GM12878 (cell line): ENCODE results near the gene FANCF. TPM values are rescaled to one million over a fixed set of nuclear protein-coding genes. Genes with fewer than 3 reads are reported as not detected.

Source experiments
- ATAC-seq: fragments of 200-7000 bp; cut with Tn5 transposase; 3 replicates; pipeline ENCODE4 v1.9.1; 2020; ENCODE audit warnings: mild to moderate bottlenecking, moderate library complexity
- BruUV-seq: library from RNA; stranded (reverse); fragments of 400-500 nt; replicated peaks from 2 replicates; lab custom pipeline; 2021; lab: Mats Ljungman, UMichigan
- CTCF ChIA-PET: fragments of 300-600 bp; sonication (Branson Sonifier 250); formaldehyde crosslinking; extraction: SDS; loops from one replicate; lab custom pipeline; 2021; ENCODE audit warnings: inconsistent platforms; lab: Yijun Ruan, JAX
- POLR2A ChIA-PET: fragments of 350-600 bp; formaldehyde crosslinking; extraction: SDS; loops from one replicate; lab custom pipeline; 2021; ENCODE audit warnings: inconsistent platforms; lab: Charles Lee
- RAD21 ChIA-PET: fragments of 300-600 bp; sonication (Branson Sonifier 250); formaldehyde crosslinking; loops from one replicate; lab custom pipeline; 2023; ENCODE audit warnings: antibody characterized with exemption; ENCODE audit not compliant: unreplicated experiment; lab: Charles Lee
- SMC1A ChIA-PET: fragments of 300-600 bp; sonication (Branson Sonifier 250); formaldehyde crosslinking; loops from one replicate; lab custom pipeline; 2023; ENCODE audit not compliant: unreplicated experiment, uncharacterized antibody; lab: Charles Lee
- DNase-seq: peaks from one replicate; pipeline ENCODE4 v3.0.0-alpha.2; 2011; ENCODE audit warnings: low read depth, low spot score
- FAIRE-seq: peaks from 3 replicates; lab custom pipeline; 2011; peaks lifted over from hg19 to GRCh38; lab: Jason Lieb, UNC
- H2AFZ ChIP-seq: 2 replicates; pipeline ENCODE4 v1.6.0; 2011; ENCODE audit warnings: low read depth, low read length, control low read depth; ENCODE audit not compliant: control insufficient read depth
- H3K27ac ChIP-seq: 2 replicates; pipeline ENCODE4 v1.5.1; 2011; ENCODE audit warnings: control low read depth; ENCODE audit not compliant: control insufficient read depth, insufficient read depth
- H3K27me3 ChIP-seq, 2 experiments: replicated peaks in 1 of 2; 2 replicates each; pipeline versions ENCODE4 v1.6.0 to v1.6.1; 2011; ENCODE audit warnings: low read length in 1 of 2; ENCODE audit not compliant: control insufficient read depth in 2 of 2, insufficient read depth in 2 of 2
- H3K36me3 ChIP-seq, 2 experiments: 2 replicates each; pipeline ENCODE4 v1.5.1; 2011; ENCODE audit warnings: low read length in 1 of 2; ENCODE audit not compliant: control insufficient read depth in 2 of 2, insufficient read depth in 2 of 2
- H3K4me1 ChIP-seq: 2 replicates; pipeline ENCODE4 v1.6.1; 2011; ENCODE audit warnings: mild to moderate bottlenecking, low read length, moderate library complexity, mixed read lengths; ENCODE audit not compliant: control insufficient read depth, insufficient read depth
- H3K4me2 ChIP-seq: 2 replicates; pipeline ENCODE4 v1.6.0; 2011; ENCODE audit warnings: control low read depth; ENCODE audit not compliant: control insufficient read depth, insufficient read depth
- H3K4me3 ChIP-seq: fragments of 200-600 bp; sonication (generic); 2 replicates; pipeline ENCODE4 v1.5.1; 2016
- H3K79me2 ChIP-seq: 2 replicates; pipeline ENCODE4 v1.6.0; 2011; ENCODE audit warnings: low read length; ENCODE audit not compliant: control insufficient read depth, insufficient read depth
- H3K9ac ChIP-seq: 2 replicates; pipeline ENCODE4 v1.8.0; 2011; ENCODE audit warnings: low read length, control low read depth, mixed read lengths; ENCODE audit not compliant: control insufficient read depth, insufficient read depth
- H3K9me3 ChIP-seq: replicated peaks from 3 replicates; pipeline ENCODE4 v1.5.1; 2011; ENCODE audit warnings: mild to moderate bottlenecking, low read length; ENCODE audit not compliant: control insufficient read depth, insufficient read depth
- H4K20me1 ChIP-seq: 2 replicates; pipeline ENCODE4 v1.6.0; 2011; ENCODE audit not compliant: control insufficient read depth, insufficient read depth
- CREM ChIP-seq: IDR thresholded peaks from 2 replicates; pipeline ENCODE4 v1.6.1; 2014; ENCODE audit warnings: antibody characterized with exemption, low read depth
- ETV6 ChIP-seq, 2 experiments: fragments of 450-650 bp in 1 of 2; IDR thresholded peaks in 1 of 2; conservative IDR thresholded peaks in 1 of 2; 2 replicates each; pipeline ENCODE4 v1.6.1; 2014; ENCODE audit warnings: antibody characterized with exemption in 1 of 2, borderline replicate concordance in 1 of 2, low read depth in 1 of 2, mild to moderate bottlenecking in 1 of 2, moderate library complexity in 1 of 2
- GABPA ChIP-seq: IDR thresholded peaks from 2 replicates; pipeline ENCODE4 v1.6.1; 2014; ENCODE audit warnings: antibody characterized with exemption, low read depth, mild to moderate bottlenecking, inconsistent platforms
- GATAD2B ChIP-seq: fragments of 450-650 bp; conservative IDR thresholded peaks from 2 replicates; pipeline ENCODE4 v1.6.1; 2017; ENCODE audit warnings: low read depth, mild to moderate bottlenecking, moderate library complexity
- HDAC6 ChIP-seq: fragments of 200-600 bp; sonication (generic); IDR thresholded peaks from one replicate; pipeline ENCODE4 v1.8.0; 2017; ENCODE audit warnings: antibody characterized with exemption; ENCODE audit not compliant: unreplicated experiment
- MXI1 ChIP-seq: fragments of 150-350 bp; IDR thresholded peaks from 2 replicates; pipeline ENCODE4 v1.6.1; 2011; ENCODE audit warnings: low read depth, mild to moderate bottlenecking, inconsistent platforms, low read length, improper control_type of control experiment
- NR2C1 ChIP-seq: fragments of 450-650 bp; IDR thresholded peaks from 2 replicates; pipeline ENCODE4 v1.6.1; 2017; ENCODE audit warnings: antibody characterized with exemption, mild to moderate bottlenecking, moderate library complexity
- NR2C2 ChIP-seq: IDR thresholded peaks from 2 replicates; pipeline ENCODE4 v1.6.1; 2011; ENCODE audit warnings: borderline replicate concordance, low read depth; ENCODE audit not compliant: control insufficient read depth, insufficient read length
- NRF1 ChIP-seq: conservative IDR thresholded peaks from 2 replicates; pipeline ENCODE4 v1.6.1; 2011; ENCODE audit warnings: mild to moderate bottlenecking, low read depth, low read length, improper control_type of control experiment
- SIN3A ChIP-seq: IDR thresholded peaks from 2 replicates; pipeline ENCODE4 v1.6.1; 2012; ENCODE audit warnings: low read depth, low read length, improper control_type of control experiment
- SKIL ChIP-seq: fragments of 450-650 bp; IDR thresholded peaks from 2 replicates; pipeline ENCODE4 v1.6.1; 2017; ENCODE audit warnings: mild to moderate bottlenecking, low read depth, inconsistent platforms; ENCODE audit not compliant: poor library complexity, severe bottlenecking
- STAT1 ChIP-seq: fragments of 450-650 bp; conservative IDR thresholded peaks from 2 replicates; pipeline ENCODE4 v1.6.1; 2014; ENCODE audit warnings: antibody characterized with exemption, mild to moderate bottlenecking
- STAT3 ChIP-seq: IDR thresholded peaks from 2 replicates; pipeline ENCODE4 v1.6.1; 2011; ENCODE audit warnings: low read depth, low read length, improper control_type of control experiment
- YBX1 ChIP-seq: fragments of 450-650 bp; IDR thresholded peaks from 2 replicates; pipeline ENCODE4 v1.6.1; 2016; ENCODE audit warnings: antibody characterized with exemption
- YY1 ChIP-seq: IDR thresholded peaks from 2 replicates; pipeline ENCODE4 v1.6.1; 2011; ENCODE audit warnings: low read depth, mild to moderate bottlenecking, low read length
- WGBS: methylation state at CpG from one replicate; pipeline ENCODE4 v1.1.6; 2016; ENCODE audit warnings: low lambda C conversion rate; ENCODE audit not compliant: insufficient replicate concordance, insufficient coverage; ENCODE audit errors: missing lambda C conversion rate; 5-methylcytosine and 5-hydroxymethylcytosine counted together
- in situ Hi-C: fragments of 300-500 bp; cut with MboI; formaldehyde crosslinking; loops from 9 replicates; pipeline ENCODE4 v1.14.3; 2018; ENCODE audit warnings: mixed read lengths
- intact Hi-C: fragments of 100-400 bp; cut with micrococcal nuclease; formaldehyde crosslinking; loops from one replicate; pipeline ENCODE4 v1.14.2; 2022; ENCODE audit not compliant: unreplicated experiment
- polyA plus RNA-seq, 11 experiments: library from polyadenylated mRNA; depleted of rRNA in 4 of 11; unstranded in 6 of 11; stranded (reverse) in 5 of 11; fragments of >200 nt; fragmentation: Nextera tagmentation in 4 of 11; fragmentation: Illumina TruSeq in 1 of 11; extraction: Ambion mirVana in 4 of 11; extraction: Trizol in 1 of 11; gene quantifications; 1 replicate in 1 of 11; 2 replicates in 10 of 11; pipeline versions ENCODE4 v1.2.1 to v1.2.3, GENCODE V29; 2011 to 2016; ENCODE audit warnings: inconsistent platforms in 2 of 11, missing spikeins in 2 of 11, low read depth in 1 of 11
- total RNA-seq, 4 experiments: library from RNA; depleted of rRNA in 3 of 4; stranded (reverse); fragments of >200 nt in 3 of 4; fragmentation: Illumina TruSeq in 1 of 4; extraction: Trizol in 1 of 4; gene quantifications; 2 replicates each; pipeline versions ENCODE4 v1.2.1 to v1.2.3, GENCODE V29; 2013 to 2021

FANCF gene
- total and polyA plus RNA-seq, 10 of the 15 experiments (the other 5 are each of a cell fraction or from before 2014, with no cell fraction given): 1.6 to 19.9 (median 12.2) TPM

DNA sequence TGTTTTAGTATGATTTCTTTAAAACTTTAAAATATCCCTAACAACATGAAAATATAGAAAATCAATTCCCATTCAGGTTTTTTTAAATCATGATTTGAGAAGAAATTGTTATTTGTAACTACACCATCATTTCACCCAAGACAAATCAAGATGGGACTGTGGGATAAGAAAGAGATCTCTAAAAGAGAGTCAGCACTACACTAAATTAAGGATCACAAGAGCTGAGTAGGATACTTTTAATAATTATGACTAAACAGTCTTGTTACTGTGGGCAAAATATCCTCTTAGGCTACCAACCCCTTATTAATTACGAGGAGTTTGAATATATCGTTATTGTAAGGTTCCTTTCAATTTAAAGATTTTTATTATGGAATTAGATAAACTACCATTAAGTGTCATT, 43.7 kb upstream of the FANCF start:
- Histone ChIP-seq H3K27ac (0 out of 2 replicates have a peak overlapping the region, but pooled peaks have one; percentile 61), H3K4me2 (no peak overlapping the region), H3K79me2 (peaks cover 2% of the 10 kb centered on the region), H2AFZ (no peak overlapping the region), H3K27me3 (no peaks in the 10 kb centered on the region), H3K4me3 (no peak overlapping the region), H3K9ac (no peak overlapping the region), H4K20me1 (no peaks in the 10 kb centered on the region), H3K4me1 (no peaks in the 10 kb centered on the region), H3K36me3 (no peaks in the 10 kb centered on the region), H3K9me3 (no peaks in the 10 kb centered on the region)
- POLR2A ChIA-PET: interaction anchor here (0.8 to 1.7 kb wide), 5 partner anchors 12 to 106 kb away, joined by 3 to 7 read pairs (median 3); no protein-coding TSS in a partner anchor
- RAD21 ChIA-PET: interaction anchor here (1.2 to 5.6 kb wide), 12 partner anchors 11 to 160 kb away, joined by 3 to 103 read pairs (median 15); partner anchors contain the start of genes FANCF and SVIP
- 51% methylated on average over 2 of the region's 2 CpGs for WGBS
- no TSS peak for BruUV-seq
- ATAC-seq (no peak), FAIRE-seq (no peak), DNase-seq (no peak)
- intact Hi-C loops: loop anchor here (5.0 kb wide), 1 partner anchor 337 kb away; no protein-coding TSS in a partner anchor
- TF ChIP-seq NR2C1: no peak
- no peak for TF ChIP-seq STAT1
- no peak for TF ChIP-seq CREM
- no peak for TF ChIP-seq YBX1
- no peak for TF ChIP-seq SIN3A
- no peak for TF ChIP-seq YY1
- no peak for TF ChIP-seq GATAD2B
- TF ChIP-seq MXI1: no peak
- no peak for TF ChIP-seq NRF1
- TF ChIP-seq HDAC6: no peak
- no peak for TF ChIP-seq SKIL
- TF ChIP-seq STAT3: no peak
- no peak for TF ChIP-seq GABPA
- TF ChIP-seq NR2C2: no peak
- no peak for TF ChIP-seq ETV6 (conservative IDR thresholded peaks at IDR 0.05 in 1 of 2, IDR thresholded peaks at IDR 0.05 in 1 of 2; ENCODE audit: borderline replicate concordance in 1 of 2, low read depth in 1 of 2)
- CTCF ChIA-PET: interaction anchor here (1.2 to 5.6 kb wide), 7 partner anchors 10 to 160 kb away, joined by 4 to 135 read pairs (median 9); partner anchors contain the start of genes FANCF and SVIP
- SMC1A ChIA-PET: interaction anchor here (0.8 to 5.6 kb wide), 14 partner anchors 9 to 334 kb away, joined by 3 to 251 read pairs (median 5); partner anchors contain the start of gene SVIP
- in situ Hi-C loops: no loop called here
